SU-DHL-6 (cell line): ENCODE data around the gene RUNX1.

Experiments used
- H2AFZ ChIP-seq: fragments of 200-600 bp; sonication (generic); 2 replicates; pipeline ENCODE4 v1.6.1; 2014; ENCODE audit warnings: low read depth, mild to moderate bottlenecking, moderate library complexity, mixed read lengths, antibody characterized with exemption, low read length; ENCODE audit not compliant: severe bottlenecking
- H3F3A ChIP-seq: fragments of 200-600 bp; shearing (Covaris generic); 2 replicates; pipeline ENCODE4 v1.6.0; 2016; ENCODE audit warnings: antibody characterized with exemption, mild to moderate bottlenecking; ENCODE audit not compliant: insufficient read depth
- H3K27ac ChIP-seq: fragments of 200-600 bp; sonication (generic); 2 replicates; pipeline ENCODE4 v1.5.1; 2016; ENCODE audit warnings: low read depth, mild to moderate bottlenecking, low read length, moderate library complexity, mixed read lengths
- H3K27me3 ChIP-seq: fragments of 200-600 bp; sonication (generic), shearing (Covaris generic); 2 replicates; pipeline ENCODE4 v1.6.0; 2014; ENCODE audit warnings: mild to moderate bottlenecking, low read length
- H3K36me3 ChIP-seq: fragments of 200-600 bp; sonication (generic); 2 replicates; pipeline ENCODE4 v1.6.1; 2014; ENCODE audit warnings: mild to moderate bottlenecking, low read length, mixed read lengths
- H3K4me2 ChIP-seq: fragments of 300-600, 200-600 bp; shearing (Covaris generic), sonication (generic); 2 replicates; pipeline ENCODE4 v1.6.0; 2014; ENCODE audit warnings: low read length, low read depth, mild to moderate bottlenecking; ENCODE audit not compliant: poor library complexity, severe bottlenecking
- H3K4me3 ChIP-seq: fragments of 200-600 bp; sonication (generic); 2 replicates; pipeline ENCODE4 v1.5.1; 2014; ENCODE audit warnings: antibody characterized with exemption, low read length, mild to moderate bottlenecking, mixed read lengths; ENCODE audit not compliant: insufficient read depth, poor library complexity, severe bottlenecking
- H3K79me2 ChIP-seq: fragments of 200-600 bp; sonication (generic); 2 replicates; pipeline ENCODE4 v1.6.1; 2014; ENCODE audit warnings: mild to moderate bottlenecking, low read length, moderate library complexity; ENCODE audit not compliant: insufficient read depth
- H3K9ac ChIP-seq: fragments of 200-600 bp; sonication (generic); 2 replicates; pipeline ENCODE4 v1.7.0; 2014; ENCODE audit warnings: mild to moderate bottlenecking, low read length
- H3K9me2 ChIP-seq: fragments of 200-600 bp; sonication (generic); replicated peaks from 2 replicates; pipeline ENCODE4 v1.6.1; 2014; ENCODE audit warnings: low read length; ENCODE audit not compliant: insufficient read depth
- H3K9me3 ChIP-seq: fragments of 200-600 bp; sonication (generic); 2 replicates; pipeline ENCODE4 v1.6.1; 2014; ENCODE audit warnings: low read length, mixed read lengths; ENCODE audit not compliant: insufficient read depth
- H4K20me1 ChIP-seq: fragments of 200-600 bp; sonication (generic); 2 replicates; pipeline ENCODE4 v1.6.1; 2014; ENCODE audit warnings: low read depth, mild to moderate bottlenecking, antibody characterized with exemption, low read length, moderate library complexity, mixed read lengths
- EZH2phosphoT487 ChIP-seq: fragments of 200-600 bp; sonication (generic), shearing (Covaris generic); conservative IDR thresholded peaks from 2 replicates; pipeline ENCODE4 v1.6.1; 2018; ENCODE audit warnings: mild to moderate bottlenecking, antibody characterized with exemption, low read length, moderate library complexity, mixed read lengths
- TF ChIP-seq, protein P1 (sequence below): fragments of 200-600 bp; sonication (generic); IDR thresholded peaks from one replicate; pipeline ENCODE4 v1.5.1; 2017; ENCODE audit warnings: antibody characterized with exemption, mild to moderate bottlenecking, low read length, moderate library complexity; ENCODE audit not compliant: insufficient read depth, poor library complexity, severe bottlenecking

RUNX1 gene

DNA sequence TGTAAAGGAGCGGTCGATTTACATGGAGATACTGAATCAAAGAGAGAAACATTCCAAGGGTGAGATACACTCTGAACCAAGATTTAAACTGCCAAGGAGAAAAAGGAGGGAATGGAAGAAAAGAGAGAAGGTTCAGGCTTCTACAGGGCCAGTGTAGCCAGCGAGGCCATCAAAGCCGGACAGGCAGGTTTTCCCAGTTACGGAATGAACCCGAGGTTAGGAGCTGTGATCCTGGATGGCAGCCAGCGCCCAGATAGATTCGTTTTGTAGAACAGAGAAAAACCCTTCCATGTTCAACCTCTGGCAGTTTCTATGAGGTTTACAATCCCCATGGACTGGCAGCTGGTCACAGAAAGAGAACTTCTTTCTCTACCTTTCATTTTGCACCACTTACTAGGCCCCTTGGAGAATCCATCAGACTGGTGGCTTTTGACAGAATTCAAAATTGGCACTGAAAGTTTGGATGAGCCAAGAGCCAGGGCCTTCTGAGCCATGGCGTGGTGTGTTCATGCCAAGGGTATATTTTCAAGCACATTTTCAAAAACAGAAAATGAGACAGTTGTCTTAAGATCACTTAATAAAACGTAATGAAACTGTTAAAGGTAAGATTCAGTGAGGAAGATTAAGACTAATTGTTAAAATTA is 171.5 kb downstream of the RUNX1 start:
- no peak overlapping the region for H3K9ac ChIP-seq
- no peak overlapping the region for H3K27ac ChIP-seq
- no peak overlapping the region for H3K4me2 ChIP-seq
- H3K9me2 ChIP-seq: no peaks in the 10 kb centered on the region
- H2AFZ ChIP-seq: no peak overlapping the region
- no peaks in the 10 kb centered on the region for H3K27me3 ChIP-seq
- peaks cover 23% of the 10 kb centered on the region; the same call in 1 of the 2 replicates for H3K36me3 ChIP-seq
- H3K4me3 ChIP-seq: no peak overlapping the region
- peaks cover 40% of the 10 kb centered on the region for H3K79me2 ChIP-seq
- peaks cover 16% of the 10 kb centered on the region for H3F3A ChIP-seq
- H3K9me3 ChIP-seq: no peaks in the 10 kb centered on the region
- TF ChIP-seq EZH2phosphoT487: no peak
- TF ChIP-seq, protein P1, sequence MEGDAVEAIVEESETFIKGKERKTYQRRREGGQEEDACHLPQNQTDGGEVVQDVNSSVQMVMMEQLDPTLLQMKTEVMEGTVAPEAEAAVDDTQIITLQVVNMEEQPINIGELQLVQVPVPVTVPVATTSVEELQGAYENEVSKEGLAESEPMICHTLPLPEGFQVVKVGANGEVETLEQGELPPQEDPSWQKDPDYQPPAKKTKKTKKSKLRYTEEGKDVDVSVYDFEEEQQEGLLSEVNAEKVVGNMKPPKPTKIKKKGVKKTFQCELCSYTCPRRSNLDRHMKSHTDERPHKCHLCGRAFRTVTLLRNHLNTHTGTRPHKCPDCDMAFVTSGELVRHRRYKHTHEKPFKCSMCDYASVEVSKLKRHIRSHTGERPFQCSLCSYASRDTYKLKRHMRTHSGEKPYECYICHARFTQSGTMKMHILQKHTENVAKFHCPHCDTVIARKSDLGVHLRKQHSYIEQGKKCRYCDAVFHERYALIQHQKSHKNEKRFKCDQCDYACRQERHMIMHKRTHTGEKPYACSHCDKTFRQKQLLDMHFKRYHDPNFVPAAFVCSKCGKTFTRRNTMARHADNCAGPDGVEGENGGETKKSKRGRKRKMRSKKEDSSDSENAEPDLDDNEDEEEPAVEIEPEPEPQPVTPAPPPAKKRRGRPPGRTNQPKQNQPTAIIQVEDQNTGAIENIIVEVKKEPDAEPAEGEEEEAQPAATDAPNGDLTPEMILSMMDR: no peak
- H4K20me1 ChIP-seq: no peaks in the 10 kb centered on the region

DNA sequence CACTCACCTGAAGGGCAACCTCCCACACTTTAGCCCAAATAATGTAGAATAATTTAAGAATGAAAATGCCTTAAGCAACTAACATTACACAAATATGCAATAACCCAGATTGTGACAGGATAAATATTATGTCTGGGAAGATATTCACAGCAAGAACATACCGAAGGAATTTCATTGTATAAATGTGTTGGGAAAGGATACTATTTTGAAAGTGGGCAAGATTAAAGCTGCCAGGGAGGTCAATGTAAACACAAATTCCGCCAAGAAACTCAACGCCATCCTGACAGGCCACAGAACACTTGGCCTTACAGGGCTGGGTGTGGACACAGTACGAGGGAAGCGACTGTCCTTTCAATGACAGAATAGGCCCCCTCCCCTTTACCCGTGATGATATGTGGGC is 173.3 kb downstream of the RUNX1 start:
- TF ChIP-seq, protein P1: no peak
- no peak for TF ChIP-seq EZH2phosphoT487
- H4K20me1 ChIP-seq: no peaks in the 10 kb centered on the region
- no peaks in the 10 kb centered on the region for H3K27me3 ChIP-seq
- no peak overlapping the region for H2AFZ ChIP-seq
- H3K27ac ChIP-seq: peak overlapping the region; percentile 66; the same call in 1 of the 2 replicates
- peaks cover 23% of the 10 kb centered on the region; the same call in 1 of the 2 replicates for H3K36me3 ChIP-seq
- peaks cover 23% of the 10 kb centered on the region for H3K79me2 ChIP-seq
- H3K9me2 ChIP-seq: no peaks in the 10 kb centered on the region
- no peak overlapping the region for H3K4me3 ChIP-seq
- H3K9ac ChIP-seq: no peak overlapping the region
- no peaks in the 10 kb centered on the region for H3K9me3 ChIP-seq
- H3K4me2 ChIP-seq: peak overlapping the region; percentile 39
- no peaks in the 10 kb centered on the region for H3F3A ChIP-seq

DNA sequence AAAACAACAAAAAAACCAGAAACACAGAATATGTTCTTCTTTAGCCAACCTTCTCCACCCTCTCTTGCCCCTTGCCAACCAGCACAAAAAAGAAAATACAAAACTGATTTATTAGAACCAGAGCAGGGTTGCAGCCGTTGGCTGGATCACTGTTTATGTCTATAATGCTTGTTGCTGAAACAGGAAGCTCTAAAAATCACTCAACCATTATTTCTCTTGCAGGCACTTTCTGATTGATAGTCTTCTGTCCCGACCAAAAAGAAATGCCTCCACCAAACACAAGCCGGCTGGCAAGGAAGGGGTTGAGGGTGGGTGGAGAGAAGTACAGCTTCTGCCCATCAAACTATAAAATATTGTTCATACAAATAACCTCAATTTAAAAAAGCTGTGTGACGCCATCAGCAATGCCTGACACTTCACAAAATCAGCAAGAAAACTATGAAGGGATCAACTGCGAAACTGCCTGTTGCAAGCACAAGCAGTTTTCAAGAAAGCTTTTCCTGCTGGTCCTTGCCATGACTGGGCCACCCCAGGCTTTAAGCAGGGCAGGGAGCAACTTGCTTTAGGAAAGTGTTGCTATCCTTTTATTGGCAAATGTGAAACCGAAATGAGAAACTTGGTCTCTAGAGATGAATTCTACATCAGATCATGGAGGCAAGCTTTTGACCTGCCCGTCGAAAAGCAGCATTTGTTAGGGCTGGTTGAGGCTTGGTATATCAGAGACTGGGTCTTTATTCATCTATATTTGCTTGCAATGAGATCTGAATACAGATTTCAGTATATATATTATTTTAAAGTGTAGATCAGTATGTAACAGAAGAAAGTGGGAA is 174.2 kb downstream of the RUNX1 start:
- Histone ChIP-seq H3F3A (no peaks in the 10 kb centered on the region), H2AFZ (no peak overlapping the region), H3K9me2 (no peaks in the 10 kb centered on the region), H3K9me3 (no peaks in the 10 kb centered on the region), H3K9ac (peak overlapping the region; percentile 32), H3K79me2 (peaks cover 19% of the 10 kb centered on the region; the same call in 1 of the 2 replicates), H4K20me1 (no peaks in the 10 kb centered on the region), H3K27me3 (no peaks in the 10 kb centered on the region), H3K4me3 (peak overlapping the region; percentile 1), H3K36me3 (peaks cover 15% of the 10 kb centered on the region; the same call in 1 of the 2 replicates), H3K4me2 (peak overlapping the region; percentile 39), H3K27ac (peak overlapping the region; percentile 66)
- TF ChIP-seq, protein P1: no peak
- TF ChIP-seq EZH2phosphoT487: no peak
